HG03025 (cell line): ENCODE measurements around the gene NUP205.
"Not testable (repeated sequence)": the region's sequence is repeated elsewhere in the genome, so short reads cannot be mapped to it uniquely, and the experiment has no call there.

Experiments
- ATAC-seq: cut with Tn5 transposase; IDR thresholded peaks from one replicate; pipeline ENCODE4 v1.9.1; 2021; ENCODE audit warnings: mild to moderate bottlenecking, moderate library complexity; ENCODE audit not compliant: unreplicated experiment, low FRiP score

The NUP205 gene

GRCh38 chr7:135692055-135692454 lies 134.3 kb downstream of the NUP205 start:
- ATAC-seq: no peak

- not testable (repeated sequence) for ATAC-seq
These were observed 134.9 kb downstream of the NUP205 start for GRCh38 chr7:135692606-135693005.

- no peak for ATAC-seq
These were observed 135.8 kb downstream of the NUP205 start for GRCh38 chr7:135693558-135693957.

GRCh38 chr7:135697276-135698049 lies 139.7 kb downstream of the NUP205 start:
- no peak for ATAC-seq
